ENCODE results near the gene MIAT.

DNA sequence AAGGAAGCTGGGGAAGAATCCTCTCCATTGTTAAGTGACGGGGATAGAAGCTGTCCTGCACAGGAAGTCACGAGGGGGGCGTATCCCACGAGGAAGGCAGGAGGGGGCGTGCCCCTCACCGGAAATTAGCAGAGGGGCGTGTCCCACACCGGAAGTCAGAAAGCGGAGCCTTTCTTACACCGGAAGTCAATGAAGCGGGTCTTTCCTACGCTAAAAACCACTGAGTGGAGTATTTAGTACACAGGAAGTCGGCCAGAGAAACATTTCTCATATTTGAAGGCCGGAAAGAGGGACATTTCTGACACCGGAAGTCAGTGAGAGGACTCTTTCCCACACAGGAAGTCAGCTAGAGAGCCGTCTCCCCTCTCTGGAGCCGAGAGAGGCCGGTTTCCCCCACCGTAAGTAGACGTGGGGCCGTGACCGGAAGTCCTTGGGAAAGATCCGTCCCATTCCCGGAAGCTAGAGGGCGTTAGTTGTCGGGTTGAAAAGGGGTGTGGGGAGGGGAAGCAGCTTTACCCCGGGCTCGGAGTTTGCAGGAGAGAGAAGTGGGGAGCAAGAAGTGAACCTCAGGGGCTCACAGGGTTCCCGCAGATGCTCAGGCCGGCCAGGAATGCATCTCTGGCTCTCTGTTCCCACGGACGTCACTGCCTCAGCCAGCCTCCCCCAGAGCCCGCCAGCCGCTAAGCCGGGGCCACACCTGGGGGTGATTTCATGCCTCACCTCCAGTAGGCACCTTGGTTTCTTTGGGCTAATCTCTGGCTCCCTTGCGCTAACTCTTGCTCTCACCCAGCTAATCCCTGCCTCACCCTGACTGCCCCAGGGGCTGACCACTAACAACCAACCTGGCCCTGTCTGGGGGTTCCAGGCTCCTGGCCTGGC, 15.4 kb downstream of the MIAT start:
- TF ChIP-seq, protein P1, sequence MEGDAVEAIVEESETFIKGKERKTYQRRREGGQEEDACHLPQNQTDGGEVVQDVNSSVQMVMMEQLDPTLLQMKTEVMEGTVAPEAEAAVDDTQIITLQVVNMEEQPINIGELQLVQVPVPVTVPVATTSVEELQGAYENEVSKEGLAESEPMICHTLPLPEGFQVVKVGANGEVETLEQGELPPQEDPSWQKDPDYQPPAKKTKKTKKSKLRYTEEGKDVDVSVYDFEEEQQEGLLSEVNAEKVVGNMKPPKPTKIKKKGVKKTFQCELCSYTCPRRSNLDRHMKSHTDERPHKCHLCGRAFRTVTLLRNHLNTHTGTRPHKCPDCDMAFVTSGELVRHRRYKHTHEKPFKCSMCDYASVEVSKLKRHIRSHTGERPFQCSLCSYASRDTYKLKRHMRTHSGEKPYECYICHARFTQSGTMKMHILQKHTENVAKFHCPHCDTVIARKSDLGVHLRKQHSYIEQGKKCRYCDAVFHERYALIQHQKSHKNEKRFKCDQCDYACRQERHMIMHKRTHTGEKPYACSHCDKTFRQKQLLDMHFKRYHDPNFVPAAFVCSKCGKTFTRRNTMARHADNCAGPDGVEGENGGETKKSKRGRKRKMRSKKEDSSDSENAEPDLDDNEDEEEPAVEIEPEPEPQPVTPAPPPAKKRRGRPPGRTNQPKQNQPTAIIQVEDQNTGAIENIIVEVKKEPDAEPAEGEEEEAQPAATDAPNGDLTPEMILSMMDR (IDR thresholded peaks at IDR 0.05; ENCODE audit: insufficient read depth, low read length, poor library complexity, severe bottlenecking) = peak; percentile 24
- no peak for TF ChIP-seq EZH2phosphoT487 (conservative IDR thresholded peaks at IDR 0.05; ENCODE audit: low read length)
